ENCODE measurements around the gene CRTC3. TPM values are rescaled to one million over a fixed set of nuclear protein-coding genes. Genes with fewer than 3 reads are reported as not detected.
"Not testable (repeated sequence)": the region's sequence is repeated elsewhere in the genome, so short reads cannot be mapped to it uniquely, and the experiment has no call there.

Gene CRTC3
- total RNA-seq, 1 donor from 2014 or later, result 13.9 TPM

GRCh38 chr15:90689326-90689961 lies 159.7 kb downstream of the CRTC3 start:
- FAIRE-seq; DNase-seq (ENCODE audit: low spot score in 2 of 2): not testable (repeated sequence)

- DNase-seq (ENCODE audit: low spot score in 2 of 2), result no peak
- FAIRE-seq, result no peak
These were observed 160.9 kb downstream of the CRTC3 start for GRCh38 chr15:90690585-90690984.

GRCh38 chr15:90691369-90691768 lies 161.6 kb downstream of the CRTC3 start:
- DNase-seq (ENCODE audit: low spot score in 2 of 2) (no peak), FAIRE-seq (no peak)

- DNase-seq (ENCODE audit: low spot score in 2 of 2) (no peak), FAIRE-seq (no peak)
These were observed 162.5 kb downstream of the CRTC3 start for GRCh38 chr15:90691982-90692773.

Other genes starting within 250 kb of the CRTC3 start
- gene ZNF774, start 177.6 kb upstream of the CRTC3 start, total RNA-seq, result 4.5 TPM
- gene IQGAP1, start 141.7 kb upstream of the CRTC3 start, total RNA-seq, result 44.8 TPM
- gene BLM, start 187.4 kb downstream of the CRTC3 start, total RNA-seq, result 3.3 TPM